ENCODE measurements around the gene INVS. TPM values are rescaled to one million over a fixed set of nuclear protein-coding genes. Genes with fewer than 3 reads are reported as not detected.

The INVS gene
- total and polyA plus RNA-seq, 2 experiments from 2014 or later = 4.1 to 8.7 TPM

- TF ChIP-seq ZNF462 (CRISPR knock-in tag; IDR thresholded peaks at IDR 0.05) = no peak
Measured at GRCh38 chr9:100284247-100284646, 185.2 kb downstream of the INVS start (continued).

GRCh38 chr9:100285080-100285479, 186.0 kb downstream of the INVS start:
- TF ChIP-seq ZNF114 (CRISPR knock-in tag; IDR thresholded peaks at IDR 0.05) (no peak), EZH2 (IDR thresholded peaks at IDR 0.05; ENCODE audit: low read depth, unreplicated experiment) (no peak), ZNF331 (CRISPR knock-in tag; IDR thresholded peaks at IDR 0.05; ENCODE audit: low read depth) (no peak)
- DNase-seq (ENCODE audit: low spot score) = no peak
- no peak for ATAC-seq
- no peaks in the 10 kb centered on the region for H3K79me2 ChIP-seq (replicated peaks; ENCODE audit: insufficient read depth)
- no peak overlapping the region for H3K4me3 Mint-ChIP-seq
- no peaks in the 10 kb centered on the region for H4K20me1 ChIP-seq (replicated peaks; ENCODE audit: insufficient read depth)
- H3K27me3 Mint-ChIP-seq (ENCODE audit: insufficient read depth, low read depth, poor library complexity) = no peaks in the 10 kb centered on the region
- H3K4me3 ChIP-seq = no peak overlapping the region
- peaks cover 13% of the 10 kb centered on the region for H3K9me3 Mint-ChIP-seq
- H3K36me3 Mint-ChIP-seq (ENCODE audit: low read depth) = peaks cover 50% of the 10 kb centered on the region
- no peak overlapping the region for H3K27ac Mint-ChIP-seq
- no peaks in the 10 kb centered on the region for H3K4me1 ChIP-seq (ENCODE audit: insufficient read depth)
- H2AFZ ChIP-seq = no peak overlapping the region
- H3K4me1 Mint-ChIP-seq = no peaks in the 10 kb centered on the region
- H3K27ac ChIP-seq (ENCODE audit: low read depth) = no peak overlapping the region
- peaks cover 6% of the 10 kb centered on the region for H3K9me2 ChIP-seq (ENCODE audit: insufficient read depth)
- H3K36me3 ChIP-seq (ENCODE audit: insufficient read depth) = peaks cover 13% of the 10 kb centered on the region; the same call in 1 of the 2 replicates
- H3F3A ChIP-seq (replicated peaks; ENCODE audit: low read depth) = no peaks in the 10 kb centered on the region
- H3K27me3 ChIP-seq (ENCODE audit: insufficient read depth) = no peaks in the 10 kb centered on the region
- no peak overlapping the region for H3K4me2 ChIP-seq

GRCh38 chr9:100285601-100286000, 186.6 kb downstream of the INVS start:
- Histone ChIP-seq H3K9me2 (ENCODE audit: insufficient read depth) (peaks cover 6% of the 10 kb centered on the region), H4K20me1 (replicated peaks; ENCODE audit: insufficient read depth) (no peaks in the 10 kb centered on the region), H3K27ac (ENCODE audit: low read depth) (no peak overlapping the region), H3K4me3 (no peak overlapping the region), H3K4me2 (no peak overlapping the region), H2AFZ (no peak overlapping the region), H3K36me3 (ENCODE audit: insufficient read depth) (peaks cover 13% of the 10 kb centered on the region; the same call in 1 of the 2 replicates), H3K4me1 (ENCODE audit: insufficient read depth) (no peaks in the 10 kb centered on the region), H3K27me3 (ENCODE audit: insufficient read depth) (no peaks in the 10 kb centered on the region), H3F3A (replicated peaks; ENCODE audit: low read depth) (no peaks in the 10 kb centered on the region), H3K79me2 (replicated peaks; ENCODE audit: insufficient read depth) (no peaks in the 10 kb centered on the region)
- Mint-ChIP-seq H3K27ac (no peak overlapping the region), H3K4me1 (no peaks in the 10 kb centered on the region), H3K27me3 (ENCODE audit: insufficient read depth, low read depth, poor library complexity) (no peaks in the 10 kb centered on the region), H3K9me3 (peaks cover 13% of the 10 kb centered on the region), H3K36me3 (ENCODE audit: low read depth) (peaks cover 56% of the 10 kb centered on the region), H3K4me3 (no peak overlapping the region)
- DNase-seq (ENCODE audit: low spot score) (no peak), ATAC-seq (no peak)
- TF ChIP-seq EZH2 (IDR thresholded peaks at IDR 0.05; ENCODE audit: low read depth, unreplicated experiment) (no peak), JUNB (IDR thresholded peaks at IDR 0.05; ENCODE audit: unreplicated experiment) (no peak), CREB1 (CRISPR knock-in tag; IDR thresholded peaks at IDR 0.05; ENCODE audit: low read depth) (no peak), REST (IDR thresholded peaks at IDR 0.05; ENCODE audit: unreplicated experiment) (no peak), POLR2AphosphoS5 (IDR thresholded peaks at IDR 0.05; ENCODE audit: low read depth) (no peak)

All from GM23338 (cell line).